NCI-H510A (cell line): ENCODE data around the gene FAM117B.
A peak's percentile ranks its signal among the peaks of the same experiment; 100 is the strongest.
"Not testable (repeated sequence)": the region's sequence is repeated elsewhere in the genome, so short reads cannot be mapped to it uniquely, and the experiment has no call there.

Source experiments
- DNase-seq: peaks from one replicate; lab custom pipeline; 2025; lab: John Stamatoyannopoulos, UW

Gene FAM117B

DNA sequence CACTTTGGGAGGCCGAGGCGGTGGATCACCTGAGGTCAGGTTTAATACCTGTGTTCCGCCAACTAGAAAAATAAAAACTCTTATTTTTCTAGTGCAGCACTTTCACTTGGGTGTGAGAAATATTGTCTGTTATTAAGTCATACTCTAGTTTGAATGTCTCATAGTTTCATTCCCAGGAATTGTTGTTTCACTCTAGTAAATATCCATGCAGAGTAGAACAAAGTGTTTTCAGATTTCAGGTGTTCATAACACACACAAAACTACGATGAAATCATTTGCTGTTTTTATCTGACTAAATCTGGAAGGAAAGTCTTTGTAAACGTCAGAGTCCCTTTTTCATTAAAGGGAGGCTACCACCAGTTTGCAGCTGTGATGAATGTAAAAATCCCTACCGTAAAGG, 4.0 kb downstream of the FAM117B start:
- DNase-seq = no peak

DNA sequence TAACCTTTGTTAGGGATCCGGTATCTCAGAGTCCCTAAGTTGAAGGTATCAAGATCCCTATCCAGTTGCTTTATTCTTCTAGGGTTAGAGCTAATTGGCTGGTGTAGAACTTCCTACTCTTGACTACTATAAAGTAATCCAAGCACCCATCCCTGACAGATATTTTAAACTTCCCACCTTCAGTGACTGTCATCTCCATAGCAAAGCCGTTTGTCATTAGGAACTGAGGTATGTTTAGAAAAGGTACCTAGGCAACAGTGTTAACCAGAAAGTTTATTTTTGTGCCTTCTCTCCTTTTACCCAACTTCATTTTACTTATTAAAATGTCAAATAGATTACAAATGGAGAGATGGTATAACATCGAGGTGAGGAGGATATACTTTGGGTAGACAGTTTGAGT, 4.5 kb downstream of the FAM117B start:
- no peak for DNase-seq

DNA sequence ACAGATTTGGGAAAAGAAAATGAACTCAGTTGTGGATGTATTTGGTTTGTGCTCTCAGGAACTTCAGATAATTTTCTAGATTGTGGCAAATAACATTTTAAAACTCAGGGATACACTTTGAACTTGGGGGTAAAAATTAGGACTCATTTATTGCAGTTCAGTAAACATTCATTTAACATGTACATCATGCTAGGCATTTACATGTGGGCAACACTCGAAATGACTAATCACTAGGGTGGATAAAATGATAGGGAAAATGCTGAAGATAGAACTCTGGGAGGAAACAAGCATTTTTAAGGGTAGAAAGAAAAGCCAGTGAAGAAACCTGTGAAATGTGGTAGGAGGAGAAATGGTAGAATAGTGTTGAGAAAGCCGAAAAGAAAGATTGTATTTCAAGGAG, 7.8 kb downstream of the FAM117B start:
- no peak for DNase-seq

DNA sequence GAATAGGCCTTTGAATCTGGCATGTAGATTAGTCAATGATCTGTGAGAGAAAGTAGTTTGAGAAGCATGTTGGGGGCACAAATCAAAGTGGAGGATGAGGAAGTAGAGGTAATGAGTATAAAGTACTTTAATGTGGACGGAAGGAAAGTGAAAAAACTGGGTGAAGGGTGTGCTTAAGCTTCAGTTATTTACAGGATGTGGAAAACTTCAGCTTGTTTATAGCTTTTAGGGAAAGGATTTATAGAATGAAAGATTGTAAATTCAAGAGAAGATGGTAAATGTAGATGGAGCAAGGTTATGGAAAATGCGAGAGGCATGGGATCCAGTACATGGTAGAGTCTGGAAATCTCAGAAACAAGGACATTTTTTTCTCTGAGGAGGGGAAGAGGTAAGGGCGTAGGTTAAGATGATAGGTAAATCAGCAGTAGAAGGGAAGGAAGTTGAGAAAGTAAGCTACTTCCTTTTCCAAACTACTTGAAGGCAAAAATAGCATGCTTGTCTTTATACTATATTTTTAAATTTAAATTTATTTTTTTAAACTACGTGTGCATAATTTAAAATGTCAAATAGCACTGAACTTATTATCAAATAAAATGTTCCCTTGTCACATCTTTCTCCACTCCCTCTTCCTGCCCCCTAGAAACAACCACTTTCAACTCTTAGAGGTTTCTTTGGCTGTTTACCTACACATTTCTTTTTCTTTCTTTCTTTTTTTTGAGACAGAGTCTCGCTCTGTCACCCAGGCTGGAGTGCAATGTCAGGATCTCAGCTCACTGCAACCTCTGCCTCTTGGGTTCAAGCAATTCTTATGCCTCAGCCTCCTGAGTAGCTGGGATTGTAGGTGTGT, 8.5 kb downstream of the FAM117B start:
- no peak for DNase-seq

DNA sequence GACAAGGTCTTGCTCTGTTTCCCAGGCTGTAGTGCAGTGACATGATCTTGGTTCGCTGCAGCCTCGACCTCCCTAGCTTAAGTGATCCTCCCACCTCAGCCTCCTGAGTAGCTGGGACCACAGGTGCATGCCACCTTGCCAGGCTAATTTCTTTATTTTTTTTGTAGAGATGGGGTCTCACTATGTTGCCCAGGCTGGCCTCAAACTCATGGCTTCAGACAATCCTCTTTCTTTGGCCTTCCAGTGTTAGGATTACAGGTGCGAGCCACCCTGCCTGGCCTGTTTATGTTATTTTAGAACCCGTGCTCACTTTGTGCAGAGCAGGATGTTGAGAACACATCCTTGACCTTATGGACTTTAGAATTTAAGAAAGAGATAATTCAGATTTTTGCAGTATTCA, 17.4 kb downstream of the FAM117B start:
- no peak for DNase-seq

DNA sequence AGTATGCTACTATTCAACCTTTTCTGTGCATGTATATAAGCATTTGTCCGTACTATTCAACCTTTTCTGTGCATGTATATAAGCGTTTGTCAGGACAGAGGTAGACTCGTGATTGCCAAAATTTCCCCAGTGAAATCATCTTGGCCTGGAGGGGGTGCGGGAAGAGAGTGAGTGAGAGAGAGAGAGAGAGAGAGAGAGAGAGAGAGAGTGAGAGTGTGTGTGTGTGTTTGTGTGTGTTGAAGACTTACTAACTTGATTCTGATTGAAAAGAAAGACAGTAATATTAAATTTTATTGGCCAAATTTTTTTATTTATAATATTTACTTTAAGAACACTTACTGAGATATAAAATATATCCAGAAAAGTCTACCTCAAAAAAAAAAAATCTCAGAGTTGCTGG, 19.1 kb downstream of the FAM117B start:
- DNase-seq = no peak

DNA sequence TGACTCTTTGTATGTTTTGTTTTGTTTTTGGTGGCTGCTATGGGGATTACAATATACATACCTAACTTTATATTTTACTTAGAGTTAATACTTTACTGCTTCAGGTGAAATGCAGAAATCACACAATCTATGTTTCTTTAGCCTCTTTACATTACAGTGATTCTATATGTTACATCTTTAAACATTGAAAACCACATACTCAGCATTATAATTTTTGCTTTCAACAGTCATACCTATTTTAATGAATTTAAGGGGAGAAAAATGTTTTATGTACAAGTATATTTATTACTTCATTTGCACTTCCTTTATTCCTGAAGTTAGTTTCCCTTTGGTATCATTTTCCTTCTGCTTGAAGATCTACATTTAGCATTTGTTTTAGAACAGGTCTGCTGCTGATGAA, 23.1 kb downstream of the FAM117B start:
- no peak for DNase-seq

DNA sequence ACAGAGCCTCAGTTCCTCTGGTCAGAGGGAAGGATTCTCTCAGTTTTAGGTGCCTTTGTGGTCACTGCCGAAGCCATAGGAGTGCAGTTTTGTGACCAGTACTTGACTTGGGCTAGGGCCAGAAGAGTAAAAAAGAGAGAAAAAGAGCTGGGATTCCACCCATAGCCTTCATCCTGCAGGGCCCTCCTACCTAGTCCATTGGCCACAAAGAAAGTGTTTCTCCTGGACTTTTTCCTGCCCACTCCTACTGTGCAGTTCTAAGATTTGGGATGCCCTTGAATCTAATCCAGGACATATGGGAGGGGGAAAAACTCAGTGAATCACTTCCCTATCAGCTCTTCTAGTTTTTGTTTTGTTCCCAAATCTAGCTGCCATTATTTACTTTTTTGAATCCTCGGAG, 26.0 kb downstream of the FAM117B start:
- no peak for DNase-seq

DNA sequence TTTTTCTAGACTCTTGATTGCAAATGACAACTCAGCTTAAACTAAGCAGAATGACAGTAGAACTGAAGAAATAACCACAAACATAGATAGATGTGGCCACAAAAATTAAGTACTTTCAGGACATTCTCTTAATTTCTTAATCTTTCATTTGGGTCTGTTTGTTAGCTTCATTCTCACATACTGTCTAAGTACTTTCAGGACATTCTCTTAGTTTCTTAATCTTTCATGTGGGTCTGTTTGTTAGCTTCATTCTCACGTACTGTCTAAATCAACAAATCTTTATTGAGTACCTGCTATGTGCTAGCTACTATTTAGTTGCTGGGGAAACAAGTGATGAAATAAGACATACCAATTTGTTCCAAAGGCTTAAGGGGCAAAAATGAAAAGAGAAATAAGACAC, 35.1 kb downstream of the FAM117B start:
- DNase-seq = no peak

DNA sequence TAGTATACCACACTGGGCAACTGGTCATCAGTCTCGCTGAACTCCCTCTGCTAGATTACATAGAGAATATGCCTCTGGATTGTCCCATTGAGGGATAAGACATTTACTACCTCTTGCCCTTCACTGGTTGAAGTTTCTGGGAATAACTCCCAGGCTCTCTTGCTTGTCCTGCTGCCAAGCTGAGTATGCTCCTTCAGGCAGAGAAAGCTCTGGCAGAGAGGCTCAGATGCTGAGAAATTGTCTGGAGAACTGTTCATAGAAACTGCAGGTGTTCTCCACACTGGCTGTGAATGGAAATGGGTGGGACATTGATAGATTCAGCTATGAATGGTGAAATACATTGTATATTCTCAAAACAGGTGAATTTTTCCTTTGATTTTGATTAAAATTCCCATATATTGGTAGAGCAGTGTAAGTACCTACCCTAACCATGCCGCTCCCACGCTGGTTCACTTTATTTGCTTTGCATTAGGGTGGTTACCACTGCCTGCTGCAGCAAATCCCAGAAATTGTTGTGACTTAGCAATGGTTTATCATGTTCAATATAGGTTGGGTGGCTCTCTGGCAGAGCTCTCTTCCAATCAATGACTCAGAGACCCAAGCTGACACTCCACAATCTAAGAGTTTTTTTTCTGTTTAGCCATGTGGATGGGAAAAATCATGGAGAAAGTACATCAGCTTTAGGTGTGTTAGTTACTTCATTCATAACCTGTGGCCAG, 36.7 kb downstream of the FAM117B start:
- no peak for DNase-seq

DNA sequence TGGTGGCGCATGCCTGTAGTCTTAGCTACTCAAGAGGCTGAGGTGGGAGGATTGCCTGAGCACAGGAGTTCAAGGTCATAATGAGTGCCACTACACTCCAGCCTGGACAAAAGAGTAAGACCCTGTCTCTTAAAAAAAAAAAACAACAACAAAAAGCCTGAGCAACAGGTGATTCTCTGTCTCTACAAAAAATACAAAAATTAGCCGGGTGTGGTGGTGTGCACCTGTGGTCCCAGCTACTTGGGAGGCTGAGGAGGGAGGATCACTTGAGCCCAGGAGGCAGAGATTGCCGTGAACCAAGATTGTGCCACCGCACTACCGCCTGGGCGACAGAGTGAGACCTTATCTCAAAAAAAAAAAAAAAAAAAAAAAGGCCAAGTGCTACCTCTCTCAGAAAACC, 40.3 kb downstream of the FAM117B start:
- not testable (repeated sequence) for DNase-seq

DNA sequence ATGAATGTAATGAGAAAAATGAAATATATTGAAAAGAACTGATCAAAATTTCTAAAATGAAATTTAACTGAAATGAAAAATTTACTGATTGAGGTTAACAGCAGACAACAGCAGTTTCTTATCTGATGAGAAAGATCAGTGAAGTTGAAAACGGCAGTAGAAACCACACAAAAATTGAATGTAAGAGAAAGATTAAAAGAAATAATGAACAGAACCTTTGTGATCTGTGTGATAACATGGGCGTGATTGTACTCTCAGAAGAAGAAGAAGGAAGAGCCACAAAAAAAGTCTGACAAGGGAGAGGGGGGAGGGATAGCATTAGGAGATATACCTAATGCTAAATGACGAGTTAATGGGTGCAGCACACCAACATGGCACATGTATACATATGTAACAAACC, 45.2 kb downstream of the FAM117B start:
- DNase-seq = no peak

DNA sequence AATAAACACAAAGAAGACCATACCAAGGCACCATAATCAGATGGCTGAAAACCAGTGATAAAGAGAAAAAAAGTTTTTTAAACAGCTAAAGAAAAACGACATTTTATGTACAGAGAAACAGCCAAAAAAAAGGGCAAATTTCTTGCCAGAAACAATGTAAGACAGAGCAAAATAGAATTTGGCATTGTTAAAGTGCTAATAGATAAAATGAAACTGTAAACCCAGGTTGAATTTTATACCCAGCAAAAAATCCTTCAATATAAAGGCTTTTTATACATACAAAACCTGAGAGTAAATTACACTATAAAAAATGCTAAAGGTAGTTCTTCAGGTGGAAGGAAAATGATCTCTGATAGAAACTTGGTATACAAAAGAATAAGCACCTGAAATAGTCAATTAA, 45.7 kb downstream of the FAM117B start:
- DNase-seq = no peak

DNA sequence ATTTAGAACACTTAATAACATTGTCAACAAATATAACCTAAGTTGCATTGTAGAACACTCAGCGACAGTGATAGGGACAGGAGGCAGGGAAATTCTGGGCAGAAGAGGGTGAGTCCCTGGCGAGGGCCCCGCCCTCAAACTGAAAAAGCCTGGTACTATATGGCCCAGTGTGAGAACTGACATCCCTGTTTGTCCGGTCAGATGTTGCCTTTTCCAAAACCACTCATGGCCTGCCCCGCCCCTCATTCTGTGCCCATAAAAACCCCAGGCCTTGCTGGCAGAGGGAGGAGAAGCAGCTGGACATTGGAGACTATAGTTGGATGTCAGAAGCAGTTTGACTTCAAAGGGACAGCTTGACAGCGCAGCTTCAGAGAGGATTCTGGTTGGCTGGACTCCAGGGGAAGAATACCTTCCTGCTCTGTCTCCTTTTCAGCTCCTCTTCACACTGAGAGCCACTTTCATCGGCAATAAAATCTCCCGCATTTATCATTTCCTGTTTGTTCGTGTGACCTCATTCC, 47.0 kb downstream of the FAM117B start:
- peak; percentile 43 for DNase-seq

DNA sequence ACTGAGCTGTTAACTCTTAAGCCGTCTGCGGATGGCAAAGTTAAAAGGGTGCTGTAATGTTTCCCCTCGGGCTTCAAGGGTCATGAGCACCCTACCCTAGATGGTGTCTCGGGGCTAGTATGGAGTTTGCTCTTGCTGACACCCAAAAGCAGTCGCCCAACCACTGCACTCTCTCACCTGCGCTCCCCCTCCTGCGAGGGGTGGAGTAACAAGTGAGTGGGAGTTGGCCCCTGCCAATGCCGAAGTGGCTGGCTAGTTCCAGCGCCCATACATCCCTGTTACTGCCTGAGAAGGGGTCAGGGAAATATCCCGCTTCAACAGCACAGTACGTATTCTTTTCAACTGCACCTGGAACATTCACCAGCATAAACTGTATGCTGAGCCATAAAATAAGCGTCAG, 47.5 kb downstream of the FAM117B start:
- no peak for DNase-seq

DNA sequence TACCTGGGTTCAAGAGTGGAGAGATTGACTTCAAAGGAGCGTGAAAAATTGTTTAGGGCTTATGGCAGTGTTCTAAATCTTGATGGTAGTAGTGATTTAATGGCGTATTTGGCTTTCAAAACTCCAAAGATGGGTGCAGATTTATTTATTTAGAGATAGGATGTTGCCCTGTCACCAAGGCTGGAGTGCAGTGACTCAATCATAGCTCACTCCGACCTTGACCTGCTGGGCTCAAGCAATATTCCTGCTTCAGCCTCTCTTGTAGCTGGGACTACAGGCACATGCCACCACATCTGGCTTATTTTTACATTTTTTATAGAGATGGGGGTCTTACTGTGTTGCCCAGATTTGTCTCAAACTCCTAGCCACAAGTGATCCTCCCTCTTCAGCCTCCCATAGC, 52.5 kb downstream of the FAM117B start:
- no peak for DNase-seq

DNA sequence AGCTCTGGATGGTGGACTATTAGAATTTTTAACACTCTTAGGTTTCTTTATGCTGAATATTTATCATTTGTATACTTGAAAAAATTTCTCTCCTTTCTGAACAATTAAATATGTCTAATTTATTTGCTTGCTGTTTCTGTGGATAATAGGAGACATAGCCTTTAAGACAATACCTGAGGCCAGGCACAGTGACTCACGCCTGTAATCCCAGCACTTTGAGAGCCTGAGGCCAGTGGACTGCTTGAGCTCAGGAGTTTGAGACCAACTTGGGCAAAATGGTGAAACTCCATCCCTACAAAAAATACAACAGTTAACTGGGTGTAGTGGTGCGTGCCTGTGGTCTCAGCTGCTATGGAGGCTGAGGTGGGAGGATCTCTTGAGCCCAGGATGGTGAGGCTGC, 54.7 kb downstream of the FAM117B start:
- no peak for DNase-seq

DNA sequence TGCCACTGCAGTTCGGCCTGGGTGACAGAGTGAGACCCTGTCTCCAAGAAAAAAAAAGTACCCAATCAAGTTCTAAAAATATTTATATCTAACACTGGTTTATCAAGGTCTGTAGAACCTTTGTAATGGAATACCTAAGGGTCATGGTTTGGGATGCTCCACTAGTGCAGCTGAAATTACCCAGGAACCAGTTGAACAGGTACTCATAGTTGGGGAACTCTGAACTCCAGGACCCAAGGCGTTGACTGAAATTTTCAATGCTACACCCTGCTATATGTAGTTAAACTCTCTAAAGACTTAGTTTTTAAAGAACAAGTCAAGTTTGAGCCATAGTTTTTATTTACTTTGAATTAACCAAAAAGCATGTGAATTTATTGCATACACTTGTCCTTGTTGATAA, 55.1 kb downstream of the FAM117B start:
- no peak for DNase-seq

DNA sequence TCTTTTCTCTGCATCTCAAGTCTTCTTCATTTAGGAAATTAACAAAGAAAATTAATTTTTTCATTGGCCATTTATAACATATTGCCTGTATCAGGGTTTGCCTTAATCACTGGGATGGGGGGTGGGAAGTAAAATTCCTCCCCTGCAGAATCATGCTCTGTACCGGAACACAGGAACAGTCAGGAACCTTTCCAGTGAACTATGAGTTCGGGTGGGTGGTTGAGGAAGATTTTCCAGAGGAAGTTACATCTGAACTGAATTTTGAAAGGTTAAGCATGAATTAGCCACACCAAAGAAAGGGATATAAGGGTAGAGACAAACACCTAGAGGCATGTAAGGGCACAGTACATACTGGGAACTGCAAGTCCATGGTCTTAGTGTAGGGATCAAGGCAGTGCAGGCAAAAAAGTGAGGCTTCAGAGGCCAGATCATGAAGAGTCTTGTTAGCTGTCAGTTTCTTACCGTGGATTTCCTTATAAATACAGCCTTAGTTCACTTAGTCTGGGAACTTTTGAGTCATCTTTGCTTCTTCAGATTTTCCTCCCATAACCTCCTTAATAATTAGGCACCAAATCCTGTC, 55.6 kb downstream of the FAM117B start:
- no peak for DNase-seq

DNA sequence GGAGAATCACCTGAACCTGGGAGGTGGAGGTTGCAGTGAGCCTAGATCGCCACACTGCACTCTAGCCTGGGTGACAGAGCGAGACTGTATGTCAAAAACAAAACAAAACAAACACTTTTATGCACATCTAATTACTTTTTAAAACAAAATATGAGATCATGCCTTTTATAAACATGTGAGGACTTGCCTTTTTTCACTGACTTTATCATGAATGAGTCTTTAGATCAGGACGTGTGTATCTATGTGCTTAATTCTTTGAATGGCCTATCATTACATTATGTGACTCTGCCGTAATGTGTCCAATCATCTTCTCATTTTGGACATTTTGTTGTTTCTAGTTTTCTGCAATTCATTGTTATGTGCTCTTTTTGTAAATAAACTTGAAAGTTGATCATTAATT, 58.7 kb downstream of the FAM117B start:
- no peak for DNase-seq

DNA sequence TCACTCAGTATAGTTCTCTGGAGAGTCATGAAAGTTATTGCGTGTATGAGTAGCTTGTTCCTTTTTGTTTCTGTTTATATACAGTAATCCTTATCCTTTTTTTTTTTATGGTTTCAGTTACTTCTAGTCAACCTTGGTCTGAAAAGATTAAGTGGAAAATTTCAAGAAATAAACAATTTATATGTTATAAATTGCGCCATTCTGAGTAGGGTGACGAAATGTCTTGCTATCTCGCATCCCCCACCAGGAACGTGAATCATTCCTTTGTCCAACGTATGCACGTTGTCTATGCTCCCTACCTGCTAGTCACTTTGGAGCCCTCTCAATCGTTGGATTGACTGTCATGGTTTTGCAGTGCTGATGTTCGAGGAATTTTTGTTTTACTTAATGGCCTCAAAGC, 60.4 kb downstream of the FAM117B start:
- no peak for DNase-seq

DNA sequence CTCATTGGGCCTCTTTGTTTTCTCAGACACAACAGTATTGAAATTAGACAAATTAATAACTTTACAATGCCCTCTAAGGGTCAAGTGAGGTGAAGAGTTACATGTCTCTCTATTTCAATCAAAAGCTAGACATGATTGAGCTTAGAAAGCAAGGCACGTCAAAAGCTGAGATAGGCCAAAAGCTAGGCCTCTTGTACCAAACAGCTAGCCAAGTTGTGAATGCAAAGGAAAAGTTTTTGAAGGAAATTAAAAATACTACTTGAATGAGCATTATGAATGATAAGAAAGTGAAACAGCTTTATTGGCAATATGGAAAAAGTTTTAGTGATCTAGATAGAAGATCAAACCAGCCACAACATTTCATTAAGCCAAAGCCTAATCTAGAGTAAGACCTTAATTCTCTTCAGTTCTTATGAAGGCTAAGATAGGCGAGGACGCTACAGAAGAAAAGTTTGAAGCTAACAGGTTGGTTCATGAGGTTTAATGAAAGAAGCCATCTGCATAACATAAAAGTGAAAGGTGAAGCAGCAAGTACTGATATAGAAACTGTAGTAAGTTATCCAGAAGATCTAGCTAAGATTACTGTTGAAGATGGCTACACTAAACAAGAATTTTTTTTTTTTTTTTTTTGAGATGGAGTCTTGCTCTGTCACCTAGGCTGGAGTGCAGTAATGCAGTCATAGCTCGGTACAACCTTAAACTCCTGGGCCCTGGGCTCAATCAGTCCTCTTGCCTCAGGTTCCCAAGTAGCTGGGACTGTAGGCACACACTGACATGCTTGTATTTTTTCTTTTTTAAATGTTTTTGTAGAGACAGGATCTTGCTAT, 65.5 kb downstream of the FAM117B start:
- no peak for DNase-seq
